Measurements from ENCODE around the gene TF.

TF gene

DNA sequence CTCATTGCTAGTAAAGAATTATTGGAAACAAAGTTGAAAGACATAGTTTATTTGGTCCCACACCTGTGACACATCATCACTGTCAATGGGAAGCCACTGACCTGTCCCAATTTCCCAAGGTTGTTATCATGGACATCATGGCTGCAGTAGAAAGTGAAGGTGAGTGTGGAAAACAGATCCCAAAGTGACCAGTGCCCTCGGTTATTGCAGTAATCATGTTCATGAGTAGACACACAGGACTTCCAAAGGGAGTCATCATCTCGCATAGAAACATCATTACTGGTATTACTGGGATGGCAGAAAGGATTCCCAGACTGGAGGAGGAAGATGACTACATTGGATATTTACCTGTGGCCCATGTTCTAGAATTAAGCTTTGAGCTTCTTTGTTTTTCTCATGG is 14.7 kb downstream of the TF start:
- no peaks in the 10 kb centered on the region for H3K4me1 ChIP-seq (ENCODE audit: low read length)
- H3K9me3 ChIP-seq (replicated peaks; ENCODE audit: insufficient read depth, low read length), result no peaks in the 10 kb centered on the region
- no peak overlapping the region for H2AFZ ChIP-seq (ENCODE audit: low read length)
- H3F3A ChIP-seq (ENCODE audit: insufficient read depth, low read length), result no peaks in the 10 kb centered on the region
- H4K20me1 ChIP-seq (ENCODE audit: insufficient read depth, low read length), result no peaks in the 10 kb centered on the region
- H3K79me2 ChIP-seq (ENCODE audit: low read length), result no peaks in the 10 kb centered on the region
- H3K4me3 ChIP-seq (ENCODE audit: low read length), result no peak overlapping the region
- H3K9ac ChIP-seq (ENCODE audit: low read length), result no peak overlapping the region
- no peaks in the 10 kb centered on the region for H3K27me3 ChIP-seq (replicated peaks; ENCODE audit: insufficient read depth, low read length)
- no peak for TF ChIP-seq EZH2phosphoT487 (IDR thresholded peaks at IDR 0.05; ENCODE audit: low read length)
- no peak for TF ChIP-seq CTCF (IDR thresholded peaks at IDR 0.05; ENCODE audit: low read length)
- no peak for TF ChIP-seq EZH2 (optimal IDR thresholded peaks at IDR 0.05; ENCODE audit: low read depth, low read length)
- no peak for DNase-seq
- no peaks in the 10 kb centered on the region for H3K9me2 ChIP-seq (replicated peaks; ENCODE audit: insufficient read depth, low read length)
- no peak overlapping the region for H3K27ac ChIP-seq (ENCODE audit: low read length)
- H3K36me3 ChIP-seq (replicated peaks; ENCODE audit: insufficient read depth, low read length), result no peaks in the 10 kb centered on the region
- H3K4me2 ChIP-seq (ENCODE audit: low read depth, low read length), result no peak overlapping the region

DNA sequence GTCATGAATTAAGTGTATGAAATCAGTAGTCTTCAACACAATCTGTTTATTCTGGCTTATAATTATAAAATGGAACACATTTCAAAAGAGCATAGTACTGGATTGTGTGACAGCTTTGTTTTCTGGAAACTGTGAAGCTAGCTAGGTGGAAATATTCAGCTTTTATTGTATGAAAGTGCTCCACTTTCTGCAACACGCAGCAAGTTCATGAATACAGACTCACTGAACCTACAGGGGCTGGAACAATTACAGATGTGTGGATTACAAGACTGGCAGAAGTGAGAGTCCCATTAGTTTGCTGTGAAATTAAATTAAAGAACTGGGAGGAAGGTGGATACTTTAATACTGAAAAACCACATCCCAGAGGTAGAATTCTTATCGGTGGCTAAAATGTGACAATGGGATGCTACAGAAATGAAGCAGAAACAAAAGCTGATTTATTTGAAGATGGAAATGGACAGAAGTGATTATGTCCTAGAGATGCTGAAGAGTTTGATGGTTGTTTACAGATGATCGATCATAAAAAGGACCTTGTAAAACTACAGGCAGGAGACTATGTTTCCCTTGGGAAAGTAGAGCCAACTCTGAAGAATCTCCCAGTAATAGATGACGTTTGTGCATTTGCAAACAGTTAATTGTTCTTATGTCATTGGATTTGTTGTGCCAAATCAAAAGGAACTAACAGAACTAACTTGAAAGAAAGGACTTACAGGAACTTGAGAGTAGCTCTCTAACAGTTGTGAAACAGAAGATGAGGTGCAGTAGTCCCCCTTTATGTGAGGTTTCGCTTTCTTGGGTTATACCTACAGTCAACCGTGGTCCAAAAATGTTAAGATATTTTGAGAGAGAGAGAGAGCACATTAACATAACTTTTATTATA is 15.7 kb downstream of the TF start:
- H2AFZ ChIP-seq (ENCODE audit: low read length), result no peak overlapping the region
- no peaks in the 10 kb centered on the region for H4K20me1 ChIP-seq (ENCODE audit: insufficient read depth, low read length)
- TF ChIP-seq EZH2phosphoT487 (IDR thresholded peaks at IDR 0.05; ENCODE audit: low read length), result no peak
- no peak for TF ChIP-seq EZH2 (optimal IDR thresholded peaks at IDR 0.05; ENCODE audit: low read depth, low read length)
- no peak for TF ChIP-seq CTCF (IDR thresholded peaks at IDR 0.05; ENCODE audit: low read length)
- no peaks in the 10 kb centered on the region for H3K9me3 ChIP-seq (replicated peaks; ENCODE audit: insufficient read depth, low read length)
- no peak overlapping the region for H3K4me2 ChIP-seq (ENCODE audit: low read depth, low read length)
- H3F3A ChIP-seq (ENCODE audit: insufficient read depth, low read length), result no peaks in the 10 kb centered on the region
- H3K4me1 ChIP-seq (ENCODE audit: low read length), result no peaks in the 10 kb centered on the region
- no peaks in the 10 kb centered on the region for H3K36me3 ChIP-seq (replicated peaks; ENCODE audit: insufficient read depth, low read length)
- H3K27me3 ChIP-seq (replicated peaks; ENCODE audit: insufficient read depth, low read length), result no peaks in the 10 kb centered on the region
- H3K9me2 ChIP-seq (replicated peaks; ENCODE audit: insufficient read depth, low read length), result no peaks in the 10 kb centered on the region
- H3K27ac ChIP-seq (ENCODE audit: low read length), result no peak overlapping the region
- H3K4me3 ChIP-seq (ENCODE audit: low read length), result no peak overlapping the region
- DNase-seq, result no peak
- H3K9ac ChIP-seq (ENCODE audit: low read length), result no peak overlapping the region
- no peaks in the 10 kb centered on the region for H3K79me2 ChIP-seq (ENCODE audit: low read length)

- no peaks in the 10 kb centered on the region for H3K79me2 ChIP-seq (ENCODE audit: low read length)
- no peak overlapping the region for H3K4me2 ChIP-seq (ENCODE audit: low read depth, low read length)
- no peaks in the 10 kb centered on the region for H3K4me1 ChIP-seq (ENCODE audit: low read length)
- no peak overlapping the region for H3K9ac ChIP-seq (ENCODE audit: low read length)
- no peak for TF ChIP-seq EZH2 (optimal IDR thresholded peaks at IDR 0.05; ENCODE audit: low read depth, low read length)
- TF ChIP-seq EZH2phosphoT487 (IDR thresholded peaks at IDR 0.05; ENCODE audit: low read length), result no peak
- no peak for TF ChIP-seq CTCF (IDR thresholded peaks at IDR 0.05; ENCODE audit: low read length)
- no peak for DNase-seq
- no peaks in the 10 kb centered on the region for H3K9me3 ChIP-seq (replicated peaks; ENCODE audit: insufficient read depth, low read length)
- no peaks in the 10 kb centered on the region for H4K20me1 ChIP-seq (ENCODE audit: insufficient read depth, low read length)
- H3K27ac ChIP-seq (ENCODE audit: low read length), result no peak overlapping the region
- H3K4me3 ChIP-seq (ENCODE audit: low read length), result no peak overlapping the region
- H3K9me2 ChIP-seq (replicated peaks; ENCODE audit: insufficient read depth, low read length), result no peaks in the 10 kb centered on the region
- no peaks in the 10 kb centered on the region for H3F3A ChIP-seq (ENCODE audit: insufficient read depth, low read length)
- no peak overlapping the region for H2AFZ ChIP-seq (ENCODE audit: low read length)
- H3K27me3 ChIP-seq (replicated peaks; ENCODE audit: insufficient read depth, low read length), result no peaks in the 10 kb centered on the region
- H3K36me3 ChIP-seq (replicated peaks; ENCODE audit: insufficient read depth, low read length), result no peaks in the 10 kb centered on the region
Observed at GRCh38 chr3:133762539-133762938, 16.3 kb downstream of the TF start.
